T-helper 2 cell treated with Interferon-gamma antibody and Interleukin-4, amounts not matched to agents 5 μg/mL and 100 μg/mL, for 36 hours (primary cell): ENCODE results near the gene GMPPB.
A peak's percentile ranks its signal among the peaks of the same experiment; 100 is the strongest.
"Not testable (repeated sequence)": the region's sequence is repeated elsewhere in the genome, so short reads cannot be mapped to it uniquely, and the experiment has no call there.

ENCODE experiments used
- DNase-seq: peaks from one replicate; pipeline ENCODE4 v3.0.0; 2021; ENCODE audit warnings: low spot score
- H3K27ac Mint-ChIP-seq: one replicate; pipeline ENCODE4 v1.8.0; 2021; ENCODE audit warnings: mild to moderate bottlenecking, mixed read lengths
- H3K27me3 Mint-ChIP-seq: one replicate; pipeline ENCODE4 v1.8.0; 2021; ENCODE audit warnings: low read depth, mixed read lengths
- H3K36me3 Mint-ChIP-seq: one replicate; pipeline ENCODE4 v1.8.0; 2021; ENCODE audit warnings: low read depth, mixed read lengths
- H3K4me1 Mint-ChIP-seq: one replicate; pipeline ENCODE4 v1.8.0; 2021; ENCODE audit warnings: low read depth, mixed read lengths
- H3K4me3 Mint-ChIP-seq: one replicate; pipeline ENCODE4 v1.8.0; 2022; ENCODE audit warnings: mild to moderate bottlenecking, moderate library complexity, mixed read lengths
- H3K9me3 Mint-ChIP-seq: one replicate; pipeline ENCODE4 v1.8.0; 2021; ENCODE audit warnings: mixed read lengths

GMPPB gene

GRCh38 chr3:49700453-49701128 lies 23.2 kb downstream of the GMPPB start:
- H3K9me3 Mint-ChIP-seq, result no peaks in the 10 kb centered on the region
- no peaks in the 10 kb centered on the region for H3K4me1 Mint-ChIP-seq
- no peak for DNase-seq
- no peak overlapping the region for H3K27ac Mint-ChIP-seq
- H3K36me3 Mint-ChIP-seq, result peaks cover 5% of the 10 kb centered on the region
- no peaks in the 10 kb centered on the region for H3K27me3 Mint-ChIP-seq
- H3K4me3 Mint-ChIP-seq, result no peak overlapping the region

- Mint-ChIP-seq H3K4me1 (no peaks in the 10 kb centered on the region), H3K9me3 (no peaks in the 10 kb centered on the region), H3K27me3 (no peaks in the 10 kb centered on the region), H3K27ac (no peak overlapping the region), H3K36me3 (peaks cover 5% of the 10 kb centered on the region), H3K4me3 (no peak overlapping the region)
- no peak for DNase-seq
Measured at GRCh38 chr3:49700014-49700413, 23.7 kb downstream of the GMPPB start.

DNA sequence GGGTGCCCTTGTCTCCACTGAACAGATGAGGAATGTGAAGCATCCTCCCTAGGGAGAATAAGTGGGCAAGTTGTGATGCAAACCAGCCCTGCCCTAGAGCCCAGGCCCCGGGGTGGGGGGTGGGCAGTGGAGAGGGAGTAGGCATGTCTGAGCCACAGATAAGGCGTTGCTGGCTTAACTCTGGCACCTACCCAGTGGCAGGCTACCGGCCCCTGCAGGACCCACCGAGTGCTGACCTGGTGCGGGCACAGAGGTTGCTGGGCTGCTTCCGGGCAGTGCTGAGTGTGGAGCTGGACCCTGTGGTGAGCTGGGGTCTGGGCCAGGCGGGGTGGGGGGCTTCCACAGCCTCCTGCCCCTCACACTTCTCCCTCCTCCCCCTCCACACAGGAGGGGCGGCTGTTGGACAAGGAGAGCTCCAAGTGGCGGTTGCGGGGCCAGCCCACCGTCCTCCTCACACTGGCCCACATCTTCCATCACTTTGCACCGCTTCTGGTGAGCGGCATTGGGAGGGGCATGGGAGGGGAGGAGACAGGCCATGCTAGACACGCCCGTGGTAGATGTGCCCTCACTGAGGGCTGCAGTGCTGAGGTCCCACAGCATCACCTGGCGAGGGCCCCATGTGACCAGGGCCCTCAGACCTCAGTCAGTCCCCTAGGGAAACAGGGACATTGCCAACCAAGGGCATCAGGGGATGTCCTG lies 24.3 kb downstream of the GMPPB start:
- Mint-ChIP-seq H3K27me3 (no peaks in the 10 kb centered on the region), H3K4me1 (no peaks in the 10 kb centered on the region), H3K4me3 (no peak overlapping the region), H3K27ac (no peak overlapping the region), H3K36me3 (peaks cover 5% of the 10 kb centered on the region), H3K9me3 (no peaks in the 10 kb centered on the region)
- no peak for DNase-seq

DNA sequence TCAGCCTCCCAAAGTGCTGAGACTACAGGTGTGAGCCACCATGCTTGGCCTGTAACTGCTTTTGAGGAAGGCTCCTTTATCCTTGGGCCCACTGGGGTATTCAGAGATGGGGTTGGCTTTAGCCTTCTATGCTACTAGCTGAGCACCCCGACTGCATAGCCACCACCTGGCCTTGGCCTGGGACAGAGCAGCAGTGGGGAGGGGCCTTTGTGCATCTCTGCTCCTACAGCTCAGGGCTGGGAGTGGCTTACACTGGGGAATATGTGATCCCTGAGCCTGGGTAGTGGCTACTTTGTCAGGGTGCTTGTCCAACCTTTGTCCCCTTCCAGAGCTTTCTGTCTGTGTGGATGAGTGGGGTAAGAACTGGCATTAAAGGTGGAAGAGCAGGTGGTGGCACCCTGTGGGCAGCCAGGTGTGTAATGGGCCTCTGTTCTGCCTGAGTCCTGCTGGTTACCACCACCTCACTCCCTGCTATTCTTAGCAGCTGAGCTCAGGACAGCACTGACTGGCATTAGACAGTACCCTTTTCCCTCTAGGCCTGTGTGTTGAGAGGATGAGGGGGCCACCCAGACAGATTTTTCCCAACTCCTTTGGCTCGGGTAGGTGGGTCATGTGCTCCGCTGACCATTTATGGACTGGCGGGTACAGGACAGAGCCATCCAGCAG lies 28.3 kb downstream of the GMPPB start:
- DNase-seq, H3K36me3 Mint-ChIP-seq, H3K27me3 Mint-ChIP-seq, H3K27ac Mint-ChIP-seq, H3K4me1 Mint-ChIP-seq, H3K4me3 Mint-ChIP-seq, H3K9me3 Mint-ChIP-seq: not testable (repeated sequence)

DNA sequence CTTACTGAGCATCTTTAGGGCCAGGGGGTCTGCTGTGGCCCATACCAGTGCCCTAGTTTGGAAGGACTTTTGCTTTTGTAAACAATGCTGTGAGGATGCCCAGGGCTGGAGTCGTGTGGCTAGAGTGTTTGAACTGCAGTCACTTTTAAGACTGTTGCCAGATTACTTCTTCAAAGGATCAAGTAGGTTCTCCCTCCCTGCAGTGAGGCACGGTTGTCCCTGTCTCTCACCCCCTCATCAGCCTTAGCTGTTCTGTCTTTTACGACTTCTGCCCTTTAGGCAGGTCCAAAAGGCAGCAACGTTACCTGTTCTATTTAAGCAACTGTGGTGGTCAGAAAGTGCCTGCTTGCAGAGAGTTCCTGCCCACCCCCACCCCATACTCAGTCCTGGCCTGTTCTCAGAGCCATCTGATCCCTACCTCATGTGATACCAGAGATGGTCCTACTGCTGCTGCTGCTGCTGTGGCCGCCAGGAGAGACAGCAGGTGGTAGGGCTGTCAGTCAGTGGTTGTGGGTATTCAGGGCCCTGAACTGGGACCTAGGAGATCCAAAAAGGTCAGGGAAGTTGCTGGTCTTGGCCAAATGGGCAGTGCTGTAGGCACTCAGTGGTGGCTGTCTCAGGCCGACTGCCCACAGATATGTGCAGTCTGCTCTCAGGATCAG lies 29.2 kb downstream of the GMPPB start:
- H3K4me1 Mint-ChIP-seq, result peaks cover 12% of the 10 kb centered on the region
- H3K36me3 Mint-ChIP-seq, H3K27ac Mint-ChIP-seq: not testable (repeated sequence)

GRCh38 chr3:49691481-49691880 lies 32.3 kb downstream of the GMPPB start:
- H3K4me3 Mint-ChIP-seq, result peak overlapping the region; percentile 26
- H3K4me1 Mint-ChIP-seq, result peaks cover 17% of the 10 kb centered on the region
- not testable (repeated sequence) for H3K27ac Mint-ChIP-seq, H3K9me3 Mint-ChIP-seq, H3K27me3 Mint-ChIP-seq, DNase-seq, H3K36me3 Mint-ChIP-seq

More for the DNA sequence above, 29.2 kb downstream of the GMPPB start:
- not testable (repeated sequence) for H3K9me3 Mint-ChIP-seq, H3K4me3 Mint-ChIP-seq, H3K27me3 Mint-ChIP-seq, DNase-seq

- not testable (repeated sequence) for DNase-seq, H3K27ac Mint-ChIP-seq, H3K36me3 Mint-ChIP-seq, H3K27me3 Mint-ChIP-seq, H3K9me3 Mint-ChIP-seq
- H3K4me3 Mint-ChIP-seq, result peak overlapping the region; percentile 98
- peaks cover 17% of the 10 kb centered on the region for H3K4me1 Mint-ChIP-seq
Measured at GRCh38 chr3:49690856-49691255, 32.9 kb downstream of the GMPPB start.

- DNase-seq, H3K36me3 Mint-ChIP-seq, H3K27me3 Mint-ChIP-seq, H3K9me3 Mint-ChIP-seq: not testable (repeated sequence)
- peak overlapping the region; percentile 89 for H3K27ac Mint-ChIP-seq
- H3K4me3 Mint-ChIP-seq, result peak overlapping the region; percentile 98
- peaks cover 17% of the 10 kb centered on the region for H3K4me1 Mint-ChIP-seq
Measured at GRCh38 chr3:49689908-49690624, 33.7 kb downstream of the GMPPB start.

- Mint-ChIP-seq H3K27me3 (no peaks in the 10 kb centered on the region), H3K9me3 (no peaks in the 10 kb centered on the region)
Measured at GRCh38 chr3:49689046-49689907, 34.5 kb downstream of the GMPPB start, which contains the start of the genes MST1 and RNF123. Gene MST1, minus strand, starts transcription at chr3:49689474. Its CDS starts 783 bp downstream, at chr3:49688691. Gene RNF123, plus strand, starts transcription at chr3:49689557. Its CDS starts 1,609 bp downstream, at chr3:49691166.

DNA sequence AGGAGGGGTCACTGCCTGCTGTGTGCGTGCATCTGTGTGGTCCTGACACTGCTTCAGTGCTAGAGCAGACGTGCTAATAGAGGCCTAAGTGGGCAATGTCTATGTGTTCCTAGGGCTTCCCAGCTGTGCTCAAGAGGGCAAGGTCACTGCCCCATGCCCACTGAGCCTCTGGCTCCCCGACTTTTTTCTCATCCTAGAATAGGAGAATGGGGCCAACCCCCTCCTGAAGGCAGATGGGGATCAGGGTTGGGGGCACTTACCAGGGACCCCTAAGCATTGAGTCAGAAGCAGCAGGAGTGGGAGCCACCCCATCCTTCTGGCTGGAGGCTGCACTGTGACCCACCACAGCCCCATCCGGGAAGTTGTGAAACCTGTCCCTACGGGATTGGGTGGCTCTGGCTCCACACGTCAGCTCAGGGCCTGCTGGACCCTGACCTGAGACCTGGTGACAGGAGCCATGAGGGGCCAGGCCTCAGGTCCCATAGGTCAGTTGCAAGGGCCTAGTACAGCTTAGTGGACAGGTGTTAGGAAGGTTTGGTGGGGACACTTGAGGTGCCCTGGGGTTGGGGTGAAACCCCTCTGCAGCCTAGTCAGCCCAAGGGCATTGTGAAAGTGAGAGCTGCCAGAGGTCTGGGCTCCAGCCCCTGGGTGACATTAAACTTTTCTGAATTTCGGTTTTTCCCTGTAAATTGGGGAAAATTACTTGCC lies 35.3 kb downstream of the GMPPB start:
- H3K36me3 Mint-ChIP-seq, H3K9me3 Mint-ChIP-seq, H3K27me3 Mint-ChIP-seq, DNase-seq: not testable (repeated sequence)
- Mint-ChIP-seq H3K4me3 (peak overlapping the region; percentile 98), H3K27ac (peak overlapping the region; percentile 89), H3K4me1 (peaks cover 17% of the 10 kb centered on the region)

More at GRCh38 chr3:49689046-49689907, 34.5 kb downstream of the GMPPB start, which contains the start of the genes MST1 and RNF123:
- Mint-ChIP-seq H3K36me3 (peaks cover 5% of the 10 kb centered on the region), H3K4me1 (peaks cover 17% of the 10 kb centered on the region), H3K27ac (peak within 1 kb of the TSS; percentile 89), H3K4me3 (peak within 1 kb of the TSS; percentile 98)
- DNase-seq, result peak; percentile 92

- not testable (repeated sequence) for H3K36me3 Mint-ChIP-seq, H3K27me3 Mint-ChIP-seq, H3K27ac Mint-ChIP-seq, DNase-seq, H3K9me3 Mint-ChIP-seq
- peaks cover 17% of the 10 kb centered on the region for H3K4me1 Mint-ChIP-seq
- H3K4me3 Mint-ChIP-seq, result peak overlapping the region; percentile 26
Measured at GRCh38 chr3:49687424-49687795, 36.3 kb downstream of the GMPPB start.

GRCh38 chr3:49686769-49687423 lies 36.9 kb downstream of the GMPPB start:
- peaks cover 17% of the 10 kb centered on the region for H3K4me1 Mint-ChIP-seq
- not testable (repeated sequence) for H3K36me3 Mint-ChIP-seq, H3K27me3 Mint-ChIP-seq, H3K4me3 Mint-ChIP-seq, H3K27ac Mint-ChIP-seq, H3K9me3 Mint-ChIP-seq
- peak; percentile 31 for DNase-seq
